Stimulated activated naive CD8-positive, alpha-beta T cell treated with anti-CD3 and anti-CD28 coated beads, Interleukin-15, amount 100 ng/mL, for 72 hours (primary cell): ENCODE results near the gene DLG2.

Experiments used
- ATAC-seq: fragments of 150-1000 bp; cut with Tn5 transposase; 2 replicates; pipeline ENCODE4 v1.10.0; 2021; ENCODE audit warnings: mild to moderate bottlenecking, moderate library complexity
- DNase-seq, 2 donors: peaks; one replicate each; pipeline ENCODE4 v3.0.0; 2021 to 2022
- H3K27ac Mint-ChIP-seq, 2 donors: one replicate each; pipeline ENCODE4 v1.8.0; 2022; ENCODE audit warnings: mild to moderate bottlenecking in 2 of 2, mixed read lengths in 2 of 2, moderate library complexity in 2 of 2
- H3K27me3 Mint-ChIP-seq: one replicate; pipeline ENCODE4 v1.8.0; 2022; ENCODE audit warnings: mixed read lengths
- H3K4me1 Mint-ChIP-seq: one replicate; pipeline ENCODE4 v1.8.0; 2022; ENCODE audit warnings: mild to moderate bottlenecking, mixed read lengths
- H3K4me3 Mint-ChIP-seq, 2 donors: one replicate each; pipeline ENCODE4 v1.8.0; 2022; ENCODE audit warnings: mild to moderate bottlenecking in 2 of 2, mixed read lengths in 2 of 2, moderate library complexity in 1 of 2
- H3K9me3 Mint-ChIP-seq, 2 donors: one replicate each; pipeline ENCODE4 v1.8.0; 2022; ENCODE audit warnings: mixed read lengths in 2 of 2

The DLG2 gene

GRCh38 chr11:84564180-84564866 lies 1062.8 kb downstream of the DLG2 start:
- H3K4me1 Mint-ChIP-seq = no peaks in the 10 kb centered on the region
- H3K4me3 Mint-ChIP-seq = no peak overlapping the region
- no peak overlapping the region for H3K27ac Mint-ChIP-seq
- H3K9me3 Mint-ChIP-seq = peaks cover 0 to 19% of the 10 kb centered on the region in 2 donors
- no peak for ATAC-seq
- no peaks in the 10 kb centered on the region for H3K27me3 Mint-ChIP-seq
- DNase-seq = peak; percentile 5 to 17

GRCh38 chr11:84563356-84563755 lies 1063.8 kb downstream of the DLG2 start:
- DNase-seq (no peak), ATAC-seq (no peak)
- H3K9me3 Mint-ChIP-seq = peaks cover 0 to 10% of the 10 kb centered on the region in 2 donors
- H3K27ac Mint-ChIP-seq = no peak overlapping the region
- no peaks in the 10 kb centered on the region for H3K27me3 Mint-ChIP-seq
- H3K4me3 Mint-ChIP-seq = no peak overlapping the region
- H3K4me1 Mint-ChIP-seq = no peaks in the 10 kb centered on the region

GRCh38 chr11:84560206-84560605 lies 1066.9 kb downstream of the DLG2 start:
- no peak for ATAC-seq

GRCh38 chr11:84558085-84558905 lies 1068.8 kb downstream of the DLG2 start:
- DNase-seq (peak; percentile 5 to 14), ATAC-seq (peak; percentile 64)
- H3K4me1 Mint-ChIP-seq = no peaks in the 10 kb centered on the region
- H3K27me3 Mint-ChIP-seq = no peaks in the 10 kb centered on the region
- H3K27ac Mint-ChIP-seq = no peak overlapping the region
- peaks cover 0 to under 1% of the 10 kb centered on the region in 2 donors for H3K9me3 Mint-ChIP-seq
- no peak overlapping the region for H3K4me3 Mint-ChIP-seq

More at GRCh38 chr11:84560206-84560605, 1066.9 kb downstream of the DLG2 start:
- H3K27me3 Mint-ChIP-seq = no peaks in the 10 kb centered on the region
- no peak overlapping the region for H3K27ac Mint-ChIP-seq
- DNase-seq = no peak
- no peaks in the 10 kb centered on the region for H3K9me3 Mint-ChIP-seq
- H3K4me3 Mint-ChIP-seq = no peak overlapping the region
- no peaks in the 10 kb centered on the region for H3K4me1 Mint-ChIP-seq

GRCh38 chr11:84552791-84553190 lies 1074.4 kb downstream of the DLG2 start:
- Mint-ChIP-seq H3K9me3 (peaks cover 0 to 23% of the 10 kb centered on the region in 2 donors), H3K27me3 (no peaks in the 10 kb centered on the region), H3K4me3 (no peak overlapping the region), H3K4me1 (no peaks in the 10 kb centered on the region), H3K27ac (no peak overlapping the region)
- DNase-seq (no peak), ATAC-seq (no peak)

GRCh38 chr11:84549217-84549616 lies 1077.9 kb downstream of the DLG2 start:
- no peaks in the 10 kb centered on the region for H3K27me3 Mint-ChIP-seq
- H3K4me3 Mint-ChIP-seq = no peak overlapping the region
- no peak overlapping the region for H3K27ac Mint-ChIP-seq
- ATAC-seq = no peak
- peaks cover 5 to 35% of the 10 kb centered on the region in 2 donors for H3K9me3 Mint-ChIP-seq
- no peaks in the 10 kb centered on the region for H3K4me1 Mint-ChIP-seq
- DNase-seq = no peak

- DNase-seq (no peak), ATAC-seq (no peak)
- peaks cover 5 to 22% of the 10 kb centered on the region in 2 donors for H3K9me3 Mint-ChIP-seq
- H3K27ac Mint-ChIP-seq = no peak overlapping the region
- H3K4me1 Mint-ChIP-seq = no peaks in the 10 kb centered on the region
- H3K4me3 Mint-ChIP-seq = no peak overlapping the region
- H3K27me3 Mint-ChIP-seq = no peaks in the 10 kb centered on the region
These were observed 1082.6 kb downstream of the DLG2 start for GRCh38 chr11:84544566-84544965.

GRCh38 chr11:84543367-84544159 lies 1083.6 kb downstream of the DLG2 start:
- Mint-ChIP-seq H3K27me3 (no peaks in the 10 kb centered on the region), H3K9me3 (peaks cover 5 to 22% of the 10 kb centered on the region in 2 donors), H3K27ac (no peak overlapping the region), H3K4me3 (no peak overlapping the region), H3K4me1 (no peaks in the 10 kb centered on the region)
- no peak for ATAC-seq
- DNase-seq = no peak

- ATAC-seq = no peak
- Mint-ChIP-seq H3K4me3 (no peak overlapping the region), H3K4me1 (no peaks in the 10 kb centered on the region), H3K9me3 (peaks cover 7 to 26% of the 10 kb centered on the region in 2 donors), H3K27ac (no peak overlapping the region), H3K27me3 (no peaks in the 10 kb centered on the region)
- no peak for DNase-seq
These were observed 1085.3 kb downstream of the DLG2 start for GRCh38 chr11:84541731-84542340.

- Mint-ChIP-seq H3K9me3 (peaks cover 7 to 17% of the 10 kb centered on the region in 2 donors), H3K4me1 (no peaks in the 10 kb centered on the region), H3K27ac (no peak overlapping the region), H3K27me3 (no peaks in the 10 kb centered on the region), H3K4me3 (no peak overlapping the region)
- ATAC-seq = no peak
- no peak for DNase-seq
These were observed 1090.7 kb downstream of the DLG2 start for GRCh38 chr11:84536456-84536855.

- Mint-ChIP-seq H3K4me1 (no peaks in the 10 kb centered on the region), H3K4me3 (no peak overlapping the region), H3K9me3 (peaks cover 12 to 13% of the 10 kb centered on the region in 2 donors), H3K27me3 (no peaks in the 10 kb centered on the region), H3K27ac (no peak overlapping the region)
- DNase-seq (no peak), ATAC-seq (no peak)
These were observed 1094.8 kb downstream of the DLG2 start for GRCh38 chr11:84532364-84532763.

GRCh38 chr11:84526250-84526649 lies 1100.9 kb downstream of the DLG2 start:
- Mint-ChIP-seq H3K4me3 (no peak overlapping the region), H3K9me3 (peaks cover 12 to 13% of the 10 kb centered on the region in 2 donors), H3K4me1 (no peaks in the 10 kb centered on the region), H3K27me3 (no peaks in the 10 kb centered on the region), H3K27ac (no peak overlapping the region)
- ATAC-seq = no peak
- no peak for DNase-seq

GRCh38 chr11:84524422-84525051 lies 1102.6 kb downstream of the DLG2 start:
- ATAC-seq (no peak), DNase-seq (no peak)
- H3K4me1 Mint-ChIP-seq = no peaks in the 10 kb centered on the region
- H3K27ac Mint-ChIP-seq = no peak overlapping the region
- H3K27me3 Mint-ChIP-seq = no peaks in the 10 kb centered on the region
- no peak overlapping the region for H3K4me3 Mint-ChIP-seq
- peaks cover 12 to 13% of the 10 kb centered on the region in 2 donors for H3K9me3 Mint-ChIP-seq

GRCh38 chr11:84522331-84522730 lies 1104.8 kb downstream of the DLG2 start:
- Mint-ChIP-seq H3K9me3 (peaks cover 7 to 12% of the 10 kb centered on the region in 2 donors), H3K27me3 (no peaks in the 10 kb centered on the region), H3K4me1 (no peaks in the 10 kb centered on the region), H3K4me3 (no peak overlapping the region), H3K27ac (no peak overlapping the region)
- ATAC-seq (no peak), DNase-seq (no peak)

- Mint-ChIP-seq H3K27me3 (no peaks in the 10 kb centered on the region), H3K4me1 (no peaks in the 10 kb centered on the region), H3K4me3 (no peak overlapping the region), H3K27ac (no peak overlapping the region), H3K9me3 (peaks cover 0 to 7% of the 10 kb centered on the region in 2 donors)
- ATAC-seq (no peak), DNase-seq (no peak)
These were observed 1108.4 kb downstream of the DLG2 start for GRCh38 chr11:84518631-84519183.
